ENCODE measurements around the gene SHMT2.

SHMT2 gene

GRCh38 chr12:57224278-57224972 is 5.1 kb upstream of the SHMT2 start:
- POLR2A ChIA-PET (ENCODE audit: low non-redundant PET) = no interaction called here
- no peak overlapping the region for H3K27ac ChIP-seq
- no peak for DNase-seq (ENCODE audit: low spot score)
- CTCF ChIA-PET = interaction anchor here (0.6 to 2.1 kb wide), 4 partner anchors 9 to 19 kb away, joined by 4 to 9 read pairs (median 5); no protein-coding TSS in a partner anchor
- no peak for TF ChIP-seq CTCF (conservative IDR thresholded peaks at IDR 0.05; ENCODE audit: low read depth)

GRCh38 chr12:57224973-57225679 is 4.4 kb upstream of the SHMT2 start:
- no peak overlapping the region for H3K27ac ChIP-seq
- POLR2A ChIA-PET (ENCODE audit: low non-redundant PET) = no interaction called here
- no peak; the same call in 1 of the 2 replicates for TF ChIP-seq CTCF (conservative IDR thresholded peaks at IDR 0.05; ENCODE audit: low read depth)
- CTCF ChIA-PET = interaction anchor here (0.7 to 2.1 kb wide), 4 partner anchors 8 to 14 kb away, joined by 4 to 9 read pairs (median 6); no protein-coding TSS in a partner anchor
- no peak for DNase-seq (ENCODE audit: low spot score)

GRCh38 chr12:57225680-57226210 is 3.8 kb upstream of the SHMT2 start:
- POLR2A ChIA-PET (ENCODE audit: low non-redundant PET) = no interaction called here
- no peak for TF ChIP-seq CTCF (conservative IDR thresholded peaks at IDR 0.05; ENCODE audit: low read depth)
- DNase-seq (ENCODE audit: low spot score) = no peak
- CTCF ChIA-PET = interaction anchor here (1.5 to 2.1 kb wide), 3 partner anchors 11 to 17 kb away, joined by 7 to 9 read pairs (median 9); no protein-coding TSS in a partner anchor
- no peak overlapping the region for H3K27ac ChIP-seq

GRCh38 chr12:57226588-57227314 is 2.8 kb upstream of the SHMT2 start:
- no peak overlapping the region for H3K27ac ChIP-seq
- no peak for TF ChIP-seq CTCF (conservative IDR thresholded peaks at IDR 0.05; ENCODE audit: low read depth)
- CTCF ChIA-PET = interaction anchor here (0.6 to 2.1 kb wide), 5 partner anchors 12 to 104 kb away, joined by 5 to 14 read pairs (median 9); no protein-coding TSS in a partner anchor
- DNase-seq (ENCODE audit: low spot score) = no peak
- POLR2A ChIA-PET (ENCODE audit: low non-redundant PET) = no interaction called here

GRCh38 chr12:57227315-57228115 is 2.0 kb upstream of the SHMT2 start:
- no peak overlapping the region for H3K27ac ChIP-seq
- ChIA-PET POLR2A (ENCODE audit: low non-redundant PET) (no interaction called here), CTCF (interaction anchor here (1.7 to 1.9 kb wide), 2 partner anchors 14 to 15 kb away, joined by 9 to 14 read pairs; no protein-coding TSS in a partner anchor)

More at GRCh38 chr12:57227315-57228115, 2.0 kb upstream of the SHMT2 start:
- TF ChIP-seq CTCF (conservative IDR thresholded peaks at IDR 0.05; ENCODE audit: low read depth) = no peak
- no peak for DNase-seq (ENCODE audit: low spot score)
